GM23338 (cell line): ENCODE data around the gene S1PR1. TPM values are rescaled to one million over a fixed set of nuclear protein-coding genes. Genes with fewer than 3 reads are reported as not detected.

Source experiments
- ATAC-seq: fragments of 200-7000 bp; cut with Tn5 transposase; 3 replicates; pipeline ENCODE4 v1.9.1; 2020
- DNase-seq: peaks from one replicate; pipeline ENCODE4 v3.0.0-alpha.2; 2015; ENCODE audit warnings: low spot score
- H2AFZ ChIP-seq: fragments of 200-600 bp; sonication (generic); 2 replicates; pipeline ENCODE4 v1.8.0; 2016; ENCODE audit warnings: antibody characterized with exemption, mild to moderate bottlenecking, moderate library complexity
- H3F3A ChIP-seq: fragments of 200-600 bp; sonication (generic); replicated peaks from 2 replicates; pipeline ENCODE4 v1.8.0; 2017; ENCODE audit warnings: antibody characterized with exemption, mixed run types, low read depth
- H3K27ac ChIP-seq: fragments of 200-600 bp; sonication (generic); 2 replicates; pipeline ENCODE4 v1.6.1; 2016; ENCODE audit warnings: low read depth
- H3K27me3 ChIP-seq: fragments of 200-600 bp; sonication (generic); 2 replicates; pipeline ENCODE4 v1.8.0; 2016; ENCODE audit warnings: mild to moderate bottlenecking, mixed run types, moderate library complexity; ENCODE audit not compliant: insufficient read depth
- H3K36me3 ChIP-seq: fragments of 200-600 bp; sonication (generic); 2 replicates; pipeline ENCODE4 v1.8.0; 2016; ENCODE audit warnings: mild to moderate bottlenecking; ENCODE audit not compliant: insufficient read depth
- H3K4me1 ChIP-seq: fragments of 200-600 bp; sonication (generic); 2 replicates; pipeline ENCODE4 v1.8.0; 2016; ENCODE audit warnings: mild to moderate bottlenecking, moderate library complexity; ENCODE audit not compliant: insufficient read depth
- H3K4me2 ChIP-seq: fragments of 200-600 bp; sonication (generic); 2 replicates; pipeline ENCODE4 v1.7.1; 2017; ENCODE audit warnings: mixed run types
- H3K4me3 ChIP-seq: fragments of 200-600 bp; sonication (generic); 2 replicates; pipeline ENCODE4 v1.6.1; 2016; ENCODE audit warnings: mixed run types
- H3K79me2 ChIP-seq: fragments of 200-600 bp; sonication (generic); replicated peaks from 2 replicates; pipeline ENCODE4 v1.8.0; 2017; ENCODE audit warnings: mild to moderate bottlenecking; ENCODE audit not compliant: insufficient read depth
- H3K9me2 ChIP-seq: fragments of 200-600 bp; sonication (generic); 2 replicates; pipeline ENCODE4 v1.8.0; 2017; ENCODE audit not compliant: insufficient read depth
- H4K20me1 ChIP-seq: fragments of 200-600 bp; sonication (generic); replicated peaks from 2 replicates; pipeline ENCODE4 v1.8.0; 2017; ENCODE audit warnings: mild to moderate bottlenecking; ENCODE audit not compliant: insufficient read depth
- H3K27ac Mint-ChIP-seq: 2 replicates; pipeline ENCODE4 v1.8.0; 2020; ENCODE audit warnings: inconsistent platforms, mild to moderate bottlenecking, moderate library complexity, mixed read lengths
- H3K27me3 Mint-ChIP-seq: 3 replicates; pipeline ENCODE4 v1.8.0; 2022; ENCODE audit warnings: low read depth, mild to moderate bottlenecking, moderate library complexity, mixed read lengths, inconsistent platforms; ENCODE audit not compliant: insufficient read depth, poor library complexity
- H3K36me3 Mint-ChIP-seq: 3 replicates; pipeline ENCODE4 v1.8.0; 2021; ENCODE audit warnings: low read depth, mild to moderate bottlenecking, inconsistent platforms, moderate library complexity, mixed read lengths
- H3K4me1 Mint-ChIP-seq: 3 replicates; pipeline ENCODE4 v1.8.0; 2020; ENCODE audit warnings: mild to moderate bottlenecking, inconsistent platforms, mixed read lengths
- H3K4me3 Mint-ChIP-seq: 3 replicates; pipeline ENCODE4 v1.8.0; 2021; ENCODE audit warnings: moderate library complexity, mild to moderate bottlenecking, inconsistent platforms, mixed read lengths
- H3K9me3 Mint-ChIP-seq: 3 replicates; pipeline ENCODE4 v1.8.0; 2020; ENCODE audit warnings: moderate library complexity, mild to moderate bottlenecking, inconsistent platforms, mixed read lengths
- CREB1 ChIP-seq: fragments of 250-450 bp; sonication (Bioruptor Pico); IDR thresholded peaks from 2 replicates; pipeline ENCODE4 v1.5.0; 2020; ENCODE audit warnings: low read depth, mild to moderate bottlenecking, moderate library complexity
- JUNB ChIP-seq: IDR thresholded peaks from one replicate; pipeline ENCODE4 v1.6.1; 2016; ENCODE audit warnings: antibody characterized with exemption; ENCODE audit not compliant: unreplicated experiment
- NANOG ChIP-seq: IDR thresholded peaks from 2 replicates; pipeline ENCODE4 v1.6.1; 2016; ENCODE audit warnings: antibody characterized with exemption, borderline replicate concordance
- POLR2AphosphoS5 ChIP-seq: IDR thresholded peaks from 2 replicates; pipeline ENCODE4 v1.6.1; 2016; ENCODE audit warnings: antibody characterized with exemption, low read depth
- STAT1 ChIP-seq: IDR thresholded peaks from one replicate; pipeline ENCODE4 v1.6.1; 2016; ENCODE audit warnings: antibody characterized with exemption; ENCODE audit not compliant: unreplicated experiment
- ZNF114 ChIP-seq: fragments of 250-450 bp; sonication (Bioruptor Pico); IDR thresholded peaks from 2 replicates; pipeline ENCODE4 v1.5.0; 2020; ENCODE audit warnings: mild to moderate bottlenecking, moderate library complexity
- ZNF331 ChIP-seq: fragments of 250-450 bp; sonication (Bioruptor Pico); IDR thresholded peaks from 2 replicates; pipeline ENCODE4 v1.5.0; 2020; ENCODE audit warnings: low read depth, mild to moderate bottlenecking, moderate library complexity
- polyA plus RNA-seq: library from polyadenylated mRNA; unstranded; fragments of >200 nt; fragmentation: Nextera tagmentation; extraction: Ambion mirVana; gene quantifications from 2 replicates; pipeline ENCODE4 v1.2.1, GENCODE V29; 2016
- total RNA-seq: library from RNA; depleted of rRNA; stranded (reverse); fragments of >200 nt; shearing (Covaris generic); gene quantifications from 2 replicates; pipeline ENCODE4 v1.2.3, GENCODE V29; 2014
- TF ChIP-seq, protein P1 (sequence below), 2 experiments: fragments of 200-600 bp in 1 of 2; sonication (generic) in 1 of 2; conservative IDR thresholded peaks; 2 replicates each; pipeline versions ENCODE4 v1.5.1 to v1.6.1; 2016 to 2017; ENCODE audit warnings: antibody characterized with exemption in 2 of 2, low read depth in 2 of 2, mild to moderate bottlenecking in 2 of 2, moderate library complexity in 1 of 2
- TF ChIP-seq, protein P2 (sequence below): IDR thresholded peaks from one replicate; pipeline ENCODE4 v1.6.1; 2018; ENCODE audit warnings: antibody characterized with exemption; ENCODE audit not compliant: unreplicated experiment
- TF ChIP-seq, protein P3 (sequence below): IDR thresholded peaks from 2 replicates; pipeline ENCODE4 v1.6.1; 2016; ENCODE audit warnings: antibody characterized with exemption

S1PR1 gene
- total and polyA plus RNA-seq, 2 experiments from 2014 or later = 2.6 to 4.1 TPM

DNA sequence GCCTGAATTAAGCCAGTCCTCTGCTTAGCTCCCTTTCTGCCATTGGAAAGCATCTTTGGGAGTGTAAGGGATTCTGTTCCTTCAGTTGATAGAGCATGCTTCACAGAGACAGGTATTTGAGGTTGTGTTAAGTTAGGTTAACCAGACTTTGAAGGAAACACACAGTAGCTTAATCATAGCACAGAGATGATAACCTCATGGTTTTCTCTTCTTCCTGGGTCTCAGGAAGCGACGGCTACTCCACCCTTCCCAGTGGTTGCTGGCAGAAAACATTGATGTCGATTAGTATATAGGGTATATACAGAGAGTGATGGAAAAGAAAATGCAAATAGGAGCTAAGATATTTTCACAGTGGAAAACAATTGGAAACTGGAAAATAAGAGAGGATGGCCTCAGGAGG lies 42.0 kb downstream of the S1PR1 start:
- TF ChIP-seq NANOG (no peak), ZNF331 (no peak), STAT1 (no peak), JUNB (no peak), POLR2AphosphoS5 (no peak), CREB1 (CRISPR knock-in tag) (no peak), ZNF114 (no peak)
- TF ChIP-seq, protein P1, sequence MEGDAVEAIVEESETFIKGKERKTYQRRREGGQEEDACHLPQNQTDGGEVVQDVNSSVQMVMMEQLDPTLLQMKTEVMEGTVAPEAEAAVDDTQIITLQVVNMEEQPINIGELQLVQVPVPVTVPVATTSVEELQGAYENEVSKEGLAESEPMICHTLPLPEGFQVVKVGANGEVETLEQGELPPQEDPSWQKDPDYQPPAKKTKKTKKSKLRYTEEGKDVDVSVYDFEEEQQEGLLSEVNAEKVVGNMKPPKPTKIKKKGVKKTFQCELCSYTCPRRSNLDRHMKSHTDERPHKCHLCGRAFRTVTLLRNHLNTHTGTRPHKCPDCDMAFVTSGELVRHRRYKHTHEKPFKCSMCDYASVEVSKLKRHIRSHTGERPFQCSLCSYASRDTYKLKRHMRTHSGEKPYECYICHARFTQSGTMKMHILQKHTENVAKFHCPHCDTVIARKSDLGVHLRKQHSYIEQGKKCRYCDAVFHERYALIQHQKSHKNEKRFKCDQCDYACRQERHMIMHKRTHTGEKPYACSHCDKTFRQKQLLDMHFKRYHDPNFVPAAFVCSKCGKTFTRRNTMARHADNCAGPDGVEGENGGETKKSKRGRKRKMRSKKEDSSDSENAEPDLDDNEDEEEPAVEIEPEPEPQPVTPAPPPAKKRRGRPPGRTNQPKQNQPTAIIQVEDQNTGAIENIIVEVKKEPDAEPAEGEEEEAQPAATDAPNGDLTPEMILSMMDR (conservative IDR thresholded peaks at IDR 0.05; ENCODE audit: low read depth in 2 of 2) = no peak
- TF ChIP-seq, protein P2, sequence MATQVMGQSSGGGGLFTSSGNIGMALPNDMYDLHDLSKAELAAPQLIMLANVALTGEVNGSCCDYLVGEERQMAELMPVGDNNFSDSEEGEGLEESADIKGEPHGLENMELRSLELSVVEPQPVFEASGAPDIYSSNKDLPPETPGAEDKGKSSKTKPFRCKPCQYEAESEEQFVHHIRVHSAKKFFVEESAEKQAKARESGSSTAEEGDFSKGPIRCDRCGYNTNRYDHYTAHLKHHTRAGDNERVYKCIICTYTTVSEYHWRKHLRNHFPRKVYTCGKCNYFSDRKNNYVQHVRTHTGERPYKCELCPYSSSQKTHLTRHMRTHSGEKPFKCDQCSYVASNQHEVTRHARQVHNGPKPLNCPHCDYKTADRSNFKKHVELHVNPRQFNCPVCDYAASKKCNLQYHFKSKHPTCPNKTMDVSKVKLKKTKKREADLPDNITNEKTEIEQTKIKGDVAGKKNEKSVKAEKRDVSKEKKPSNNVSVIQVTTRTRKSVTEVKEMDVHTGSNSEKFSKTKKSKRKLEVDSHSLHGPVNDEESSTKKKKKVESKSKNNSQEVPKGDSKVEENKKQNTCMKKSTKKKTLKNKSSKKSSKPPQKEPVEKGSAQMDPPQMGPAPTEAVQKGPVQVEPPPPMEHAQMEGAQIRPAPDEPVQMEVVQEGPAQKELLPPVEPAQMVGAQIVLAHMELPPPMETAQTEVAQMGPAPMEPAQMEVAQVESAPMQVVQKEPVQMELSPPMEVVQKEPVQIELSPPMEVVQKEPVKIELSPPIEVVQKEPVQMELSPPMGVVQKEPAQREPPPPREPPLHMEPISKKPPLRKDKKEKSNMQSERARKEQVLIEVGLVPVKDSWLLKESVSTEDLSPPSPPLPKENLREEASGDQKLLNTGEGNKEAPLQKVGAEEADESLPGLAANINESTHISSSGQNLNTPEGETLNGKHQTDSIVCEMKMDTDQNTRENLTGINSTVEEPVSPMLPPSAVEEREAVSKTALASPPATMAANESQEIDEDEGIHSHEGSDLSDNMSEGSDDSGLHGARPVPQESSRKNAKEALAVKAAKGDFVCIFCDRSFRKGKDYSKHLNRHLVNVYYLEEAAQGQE = no peak
- TF ChIP-seq, protein P3, sequence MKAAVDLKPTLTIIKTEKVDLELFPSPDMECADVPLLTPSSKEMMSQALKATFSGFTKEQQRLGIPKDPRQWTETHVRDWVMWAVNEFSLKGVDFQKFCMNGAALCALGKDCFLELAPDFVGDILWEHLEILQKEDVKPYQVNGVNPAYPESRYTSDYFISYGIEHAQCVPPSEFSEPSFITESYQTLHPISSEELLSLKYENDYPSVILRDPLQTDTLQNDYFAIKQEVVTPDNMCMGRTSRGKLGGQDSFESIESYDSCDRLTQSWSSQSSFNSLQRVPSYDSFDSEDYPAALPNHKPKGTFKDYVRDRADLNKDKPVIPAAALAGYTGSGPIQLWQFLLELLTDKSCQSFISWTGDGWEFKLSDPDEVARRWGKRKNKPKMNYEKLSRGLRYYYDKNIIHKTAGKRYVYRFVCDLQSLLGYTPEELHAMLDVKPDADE = no peak
- Mint-ChIP-seq H3K36me3 (no peaks in the 10 kb centered on the region), H3K27ac (no peak overlapping the region), H3K9me3 (no peaks in the 10 kb centered on the region), H3K4me1 (peaks cover 5% of the 10 kb centered on the region; the same call in 1 of the 3 replicates), H3K4me3 (no peak overlapping the region), H3K27me3 (peaks cover 2% of the 10 kb centered on the region)
- ATAC-seq = no peak
- H3F3A ChIP-seq = no peaks in the 10 kb centered on the region
- no peak overlapping the region for H3K4me3 ChIP-seq
- no peaks in the 10 kb centered on the region for H3K27me3 ChIP-seq
- H3K4me1 ChIP-seq = no peaks in the 10 kb centered on the region
- DNase-seq = no peak
- no peaks in the 10 kb centered on the region for H3K36me3 ChIP-seq
- no peaks in the 10 kb centered on the region for H3K79me2 ChIP-seq
- no peak overlapping the region for H2AFZ ChIP-seq
- no peak overlapping the region for H3K4me2 ChIP-seq
- H3K27ac ChIP-seq = no peak overlapping the region
- no peaks in the 10 kb centered on the region for H4K20me1 ChIP-seq
- no peaks in the 10 kb centered on the region for H3K9me2 ChIP-seq
